Stimulated activated CD4-positive, alpha-beta T cell treated with anti-CD3 and anti-CD28 coated beads, Interleukin-12 subunit alpha, Interleukin-12 subunit beta, amount 100 ng/mL, for 4 hours (primary cell): Measurements from ENCODE around the gene PPT2.
A peak's percentile ranks its signal among the peaks of the same experiment; 100 is the strongest.

ENCODE experiments used
- DNase-seq: peaks from one replicate; pipeline ENCODE4 v3.0.0-alpha.2; 2020

PPT2 gene

GRCh38 chr6:32152769-32153563, 975 bp upstream of the PPT2 start:
- DNase-seq = no peak

- DNase-seq = peak; percentile 52
Measured at GRCh38 chr6:32154514-32155161, 697 bp downstream of the PPT2 start.

GRCh38 chr6:32156891-32157290, 3.0 kb downstream of the PPT2 start:
- DNase-seq = no peak

GRCh38 chr6:32158052-32158451, 4.1 kb downstream of the PPT2 start:
- no peak for DNase-seq

GRCh38 chr6:32163559-32164258, 9.8 kb downstream of the PPT2 start:
- no peak for DNase-seq

GRCh38 chr6:32164295-32164694, 10.4 kb downstream of the PPT2 start, which contains the start of gene EGFL8:
TSS of gene EGFL8 (plus strand) at chr6:32164595. CDS start at chr6:32166166, 1,571 bp downstream.
- no peak for DNase-seq

- DNase-seq = no peak
Measured at GRCh38 chr6:32166411-32167061, 12.6 kb downstream of the PPT2 start.

- no peak for DNase-seq
Measured at GRCh38 chr6:32167154-32167760, 13.3 kb downstream of the PPT2 start.

GRCh38 chr6:32167761-32168262, 13.9 kb downstream of the PPT2 start:
- no peak for DNase-seq

- no peak for DNase-seq
Measured at GRCh38 chr6:32168350-32168749, 14.4 kb downstream of the PPT2 start.

GRCh38 chr6:32168807-32169591, 15.1 kb downstream of the PPT2 start:
- DNase-seq = no peak

- DNase-seq = no peak
Measured at GRCh38 chr6:32170294-32170693, 16.4 kb downstream of the PPT2 start.

GRCh38 chr6:32171234-32171633, 17.3 kb downstream of the PPT2 start:
- no peak for DNase-seq

GRCh38 chr6:32173051-32173727, 19.2 kb downstream of the PPT2 start:
- no peak for DNase-seq

- no peak for DNase-seq
Measured at GRCh38 chr6:32174416-32174815, 20.5 kb downstream of the PPT2 start.

- no peak for DNase-seq
Measured at GRCh38 chr6:32175322-32175710, 21.4 kb downstream of the PPT2 start.

GRCh38 chr6:32175711-32176475, 22.0 kb downstream of the PPT2 start, which contains the start of gene AGPAT1:
TSS of gene AGPAT1 (minus strand) at chr6:32176084. CDS start at chr6:32171496, 4,588 bp downstream.
- peak; percentile 98 for DNase-seq

- DNase-seq = no peak
Measured at GRCh38 chr6:32176476-32177182, 22.7 kb downstream of the PPT2 start.

- DNase-seq = no peak
Measured at GRCh38 chr6:32177183-32177787, 23.3 kb downstream of the PPT2 start.
